Adrenal gland (tissue), 5 donors: Measurements from ENCODE around the gene NAV2.

Source experiments
- CTCF ChIP-seq, 6 experiments: fragments of 450-650 bp in 4 of 6; fragments of 200-600 bp in 2 of 6; sonication (generic) in 1 of 6; IDR thresholded peaks; 1 replicate in 5 of 6; 2 replicates in 1 of 6; pipeline versions ENCODE4 v1.5.1 to v1.8.0; 2016 to 2021; ENCODE audit warnings: antibody characterized with exemption in 6 of 6, mild to moderate bottlenecking in 2 of 6, moderate library complexity in 1 of 6
- POLR2A ChIP-seq, 2 donors: fragments of 450-650 bp; IDR thresholded peaks; one replicate each; pipeline ENCODE4 v1.6.1; 2017; ENCODE audit warnings: antibody characterized with exemption in 2 of 2, mild to moderate bottlenecking in 2 of 2, moderate library complexity in 1 of 2
- donor health status: DM: no; HTN: no; CAD: no.

GRCh38 chr11:19994672-19995071 lies 282.0 kb downstream of the NAV2 start:
- TF ChIP-seq CTCF (IDR thresholded peaks at IDR 0.05), result no peak
- TF ChIP-seq POLR2A (IDR thresholded peaks at IDR 0.05), result no peak
